Loucy (cell line): Measurements from ENCODE around the gene COL25A1.

ENCODE experiments used
- EZH2phosphoT487 ChIP-seq: fragments of 200-600 bp; IDR thresholded peaks from 2 replicates; pipeline ENCODE4 v1.6.1; 2018; ENCODE audit warnings: antibody characterized with exemption, mild to moderate bottlenecking, moderate library complexity, borderline replicate concordance
- TF ChIP-seq, protein P1 (sequence below): fragments of 200-600 bp; sonication (generic); conservative IDR thresholded peaks from 2 replicates; pipeline ENCODE4 v1.5.1; 2014; ENCODE audit warnings: mild to moderate bottlenecking, antibody characterized with exemption, low read length

DNA sequence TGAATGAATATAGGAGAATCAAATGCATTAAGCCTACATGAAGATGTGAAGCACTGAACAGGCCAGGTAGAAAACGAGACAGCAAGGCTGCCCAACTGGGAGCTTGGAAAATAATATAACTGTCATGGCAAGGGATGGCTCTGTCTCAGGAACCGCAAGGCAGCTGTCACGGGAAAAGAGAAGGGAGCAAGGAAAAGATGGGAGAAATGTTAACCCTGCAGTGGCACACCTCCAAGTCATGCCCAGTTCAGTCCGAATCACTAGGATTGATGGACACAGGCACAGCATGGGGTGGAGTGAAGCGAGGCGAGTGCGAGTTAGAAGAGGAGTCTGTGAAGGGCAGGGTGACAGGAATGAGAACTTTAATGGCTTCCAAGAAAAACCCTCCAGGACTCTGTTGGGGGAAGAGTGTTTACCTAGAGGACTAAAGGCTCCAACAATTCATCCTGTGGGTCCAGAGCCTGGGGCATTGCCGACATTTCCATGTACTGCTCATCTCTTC, 395.5 kb downstream of the COL25A1 start:
- TF ChIP-seq, protein P1, sequence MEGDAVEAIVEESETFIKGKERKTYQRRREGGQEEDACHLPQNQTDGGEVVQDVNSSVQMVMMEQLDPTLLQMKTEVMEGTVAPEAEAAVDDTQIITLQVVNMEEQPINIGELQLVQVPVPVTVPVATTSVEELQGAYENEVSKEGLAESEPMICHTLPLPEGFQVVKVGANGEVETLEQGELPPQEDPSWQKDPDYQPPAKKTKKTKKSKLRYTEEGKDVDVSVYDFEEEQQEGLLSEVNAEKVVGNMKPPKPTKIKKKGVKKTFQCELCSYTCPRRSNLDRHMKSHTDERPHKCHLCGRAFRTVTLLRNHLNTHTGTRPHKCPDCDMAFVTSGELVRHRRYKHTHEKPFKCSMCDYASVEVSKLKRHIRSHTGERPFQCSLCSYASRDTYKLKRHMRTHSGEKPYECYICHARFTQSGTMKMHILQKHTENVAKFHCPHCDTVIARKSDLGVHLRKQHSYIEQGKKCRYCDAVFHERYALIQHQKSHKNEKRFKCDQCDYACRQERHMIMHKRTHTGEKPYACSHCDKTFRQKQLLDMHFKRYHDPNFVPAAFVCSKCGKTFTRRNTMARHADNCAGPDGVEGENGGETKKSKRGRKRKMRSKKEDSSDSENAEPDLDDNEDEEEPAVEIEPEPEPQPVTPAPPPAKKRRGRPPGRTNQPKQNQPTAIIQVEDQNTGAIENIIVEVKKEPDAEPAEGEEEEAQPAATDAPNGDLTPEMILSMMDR = no peak
- TF ChIP-seq EZH2phosphoT487 = no peak
